Astrocyte (in vitro differentiated cells and primary cell): ENCODE results near the gene PRG2.

Source experiments
- CTCF ChIP-seq: IDR thresholded peaks from 2 replicates; pipeline ENCODE4 v1.5.1; 2011; ENCODE audit warnings: low read depth, mild to moderate bottlenecking, inconsistent platforms, low read length, moderate library complexity; ENCODE audit not compliant: insufficient read depth
- EZH2 ChIP-seq: IDR thresholded peaks from 2 replicates; pipeline ENCODE4 v1.6.1; 2012; ENCODE audit warnings: mild to moderate bottlenecking, low read length, inconsistent platforms; ENCODE audit not compliant: insufficient read depth

- TF ChIP-seq CTCF (no peak), EZH2 (no peak)
Measured at GRCh38 chr11:57422669-57423068, 32.2 kb upstream of the PRG2 start.
